GM12891 (cell line): Measurements from ENCODE around the gene NT5C3A.
"Not testable (repeated sequence)": the region's sequence is repeated elsewhere in the genome, so short reads cannot be mapped to it uniquely, and the experiment has no call there.

ENCODE experiments used
- POLR2A ChIP-seq: IDR thresholded peaks from 2 replicates; pipeline ENCODE4 v1.6.1; 2011; ENCODE audit warnings: low read depth, low read length, control low read depth
- POLR2AphosphoS5 ChIP-seq: IDR thresholded peaks from 2 replicates; pipeline ENCODE4 v1.6.1; 2011; ENCODE audit warnings: low read depth, low read length, control low read depth
- SPI1 ChIP-seq: IDR thresholded peaks from 2 replicates; pipeline ENCODE4 v1.6.1; 2011; ENCODE audit warnings: low read depth, low read length, control low read depth
- TAF1 ChIP-seq: IDR thresholded peaks from 2 replicates; pipeline ENCODE4 v1.6.1; 2011; ENCODE audit warnings: low read depth, low read length, control low read depth

- not testable (repeated sequence) for TF ChIP-seq POLR2A, SPI1, POLR2AphosphoS5, TAF1
Measured at GRCh38 chr7:32992750-32993149, 69.8 kb downstream of the NT5C3A start.
